T-helper 9 cell (primary cell): ENCODE data around the gene SDC3.

ENCODE experiments used
- DNase-seq: peaks from one replicate; pipeline ENCODE4 v3.0.0-alpha.2; 2020

SDC3 gene

GRCh38 chr1:30928171-30928570 is 19.6 kb upstream of the SDC3 start:
- DNase-seq, result no peak

GRCh38 chr1:30927448-30927847 is 18.9 kb upstream of the SDC3 start:
- DNase-seq, result no peak

DNA sequence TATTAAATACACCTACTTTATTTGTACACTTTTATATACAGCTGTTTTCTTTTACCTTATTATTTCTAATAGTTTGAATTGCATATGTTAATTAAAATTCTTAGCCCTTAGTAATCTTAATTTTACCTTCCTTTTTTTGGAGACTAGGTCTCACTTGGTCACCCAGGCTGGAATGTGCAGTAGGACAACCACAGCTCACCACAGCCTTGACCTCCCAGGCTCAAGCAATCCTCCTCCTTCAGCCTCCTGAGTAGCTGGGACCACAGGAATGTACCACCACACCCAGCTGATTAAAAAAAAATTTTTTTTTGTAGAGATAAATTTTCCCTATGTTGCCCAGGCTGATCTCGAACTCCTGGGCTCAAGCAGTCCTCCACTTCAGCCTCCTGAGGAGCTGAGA is 15.0 kb upstream of the SDC3 start:
- DNase-seq, result no peak

- no peak for DNase-seq
These were observed 12.3 kb upstream of the SDC3 start for GRCh38 chr1:30920827-30921226.

GRCh38 chr1:30919025-30919881 is 10.7 kb upstream of the SDC3 start:
- DNase-seq, result no peak

DNA sequence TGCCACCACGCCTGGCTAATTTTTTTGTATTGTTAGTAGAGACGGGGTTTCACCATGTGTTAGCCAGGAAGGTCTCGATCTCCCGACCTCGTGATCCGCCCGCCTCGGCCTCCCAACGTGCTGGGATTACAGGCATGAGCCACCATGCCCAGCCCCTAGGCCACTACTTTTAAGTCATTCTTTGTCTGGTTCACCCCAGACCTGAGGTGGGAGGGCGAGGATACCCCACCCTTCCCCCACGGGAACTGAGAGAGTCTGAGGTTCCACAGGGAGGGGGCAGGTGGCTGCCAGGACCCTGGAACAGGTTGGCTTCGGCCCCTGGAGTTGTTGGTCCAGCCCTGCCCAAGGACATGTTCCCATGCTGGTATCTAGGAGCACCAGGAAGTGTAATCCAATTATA is 7.7 kb upstream of the SDC3 start:
- DNase-seq, result no peak

DNA sequence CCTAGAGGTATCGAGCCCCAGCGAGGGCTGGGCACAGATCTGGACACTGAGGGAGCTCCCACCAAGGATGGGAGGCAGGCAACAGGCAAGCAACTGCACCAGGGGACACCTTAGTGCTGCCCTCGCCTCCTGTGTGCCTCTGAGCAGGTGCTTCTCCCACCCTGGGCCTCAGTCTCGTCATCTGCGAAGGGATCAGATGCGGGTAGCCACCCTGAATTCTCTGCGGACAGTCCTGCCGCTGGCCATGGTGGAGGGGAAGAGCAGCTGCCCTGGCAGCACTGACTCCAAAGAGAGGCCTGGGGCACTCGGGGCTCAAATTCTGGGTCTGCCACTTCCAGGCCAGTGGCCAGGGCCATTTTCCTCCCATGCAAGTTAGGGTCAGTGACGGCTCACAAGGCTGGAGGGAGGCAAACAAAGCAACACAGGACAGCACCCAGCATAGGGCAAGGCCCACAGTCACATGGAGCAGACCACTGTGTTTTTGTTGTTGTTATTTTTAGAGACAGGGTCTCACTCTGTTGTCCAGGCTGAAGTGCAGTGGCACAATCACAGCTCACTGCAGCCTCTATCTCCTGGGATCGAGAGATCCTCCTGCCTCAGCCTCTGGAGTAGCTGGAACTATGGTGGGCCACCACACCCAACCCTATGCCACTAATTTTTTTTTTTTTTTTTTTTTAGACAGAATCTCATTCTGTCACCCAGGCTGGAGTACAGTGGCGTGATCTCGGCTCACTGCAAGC is 7.1 kb upstream of the SDC3 start:
- no peak for DNase-seq

- DNase-seq, result no peak
These were observed 6.4 kb upstream of the SDC3 start for GRCh38 chr1:30914931-30915330.

GRCh38 chr1:30914587-30914922 is 6.0 kb upstream of the SDC3 start:
- DNase-seq, result no peak

- DNase-seq, result no peak
These were observed 4.5 kb upstream of the SDC3 start for GRCh38 chr1:30912913-30913652.

- no peak for DNase-seq
These were observed 3.7 kb upstream of the SDC3 start for GRCh38 chr1:30912224-30912623.

GRCh38 chr1:30911059-30911954 is 2.7 kb upstream of the SDC3 start:
- peak; percentile 40 for DNase-seq

DNA sequence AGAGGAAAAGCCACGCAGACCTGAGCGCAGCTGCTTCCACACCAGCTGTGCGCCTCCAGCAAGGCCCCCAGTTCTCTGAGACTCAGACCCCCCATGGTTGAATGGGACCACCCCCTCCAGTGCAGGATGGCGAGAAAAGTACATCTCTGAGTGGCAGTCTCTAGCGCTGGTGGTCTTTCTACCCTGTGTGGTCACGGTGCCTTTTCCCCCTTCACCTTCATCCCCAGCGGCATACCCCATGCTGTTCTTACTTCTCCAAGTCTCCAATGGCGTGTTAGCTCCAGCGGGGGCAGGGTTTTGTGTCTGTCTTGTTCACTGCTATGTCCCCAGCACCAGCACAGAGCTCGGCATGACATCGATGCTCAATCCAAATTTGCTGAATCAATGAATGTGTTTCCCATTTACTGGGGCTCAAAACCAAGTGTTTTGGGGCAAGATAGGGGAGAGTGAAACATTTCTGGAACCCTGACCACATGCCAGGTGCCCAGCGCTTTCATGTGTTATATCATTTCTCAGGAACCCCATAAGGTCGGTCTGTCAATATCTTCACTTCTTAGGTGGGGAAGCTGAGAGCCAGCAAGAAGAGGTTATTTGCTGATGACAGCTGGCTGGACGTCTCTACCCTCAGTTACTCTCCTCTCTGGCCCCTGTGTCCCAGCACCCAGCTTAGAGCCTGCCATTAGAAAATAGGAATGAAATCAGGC is 959 bp upstream of the SDC3 start:
- DNase-seq, result no peak

GRCh38 chr1:30908316-30908695 is 252 bp downstream of the SDC3 start:
- DNase-seq, result no peak

DNA sequence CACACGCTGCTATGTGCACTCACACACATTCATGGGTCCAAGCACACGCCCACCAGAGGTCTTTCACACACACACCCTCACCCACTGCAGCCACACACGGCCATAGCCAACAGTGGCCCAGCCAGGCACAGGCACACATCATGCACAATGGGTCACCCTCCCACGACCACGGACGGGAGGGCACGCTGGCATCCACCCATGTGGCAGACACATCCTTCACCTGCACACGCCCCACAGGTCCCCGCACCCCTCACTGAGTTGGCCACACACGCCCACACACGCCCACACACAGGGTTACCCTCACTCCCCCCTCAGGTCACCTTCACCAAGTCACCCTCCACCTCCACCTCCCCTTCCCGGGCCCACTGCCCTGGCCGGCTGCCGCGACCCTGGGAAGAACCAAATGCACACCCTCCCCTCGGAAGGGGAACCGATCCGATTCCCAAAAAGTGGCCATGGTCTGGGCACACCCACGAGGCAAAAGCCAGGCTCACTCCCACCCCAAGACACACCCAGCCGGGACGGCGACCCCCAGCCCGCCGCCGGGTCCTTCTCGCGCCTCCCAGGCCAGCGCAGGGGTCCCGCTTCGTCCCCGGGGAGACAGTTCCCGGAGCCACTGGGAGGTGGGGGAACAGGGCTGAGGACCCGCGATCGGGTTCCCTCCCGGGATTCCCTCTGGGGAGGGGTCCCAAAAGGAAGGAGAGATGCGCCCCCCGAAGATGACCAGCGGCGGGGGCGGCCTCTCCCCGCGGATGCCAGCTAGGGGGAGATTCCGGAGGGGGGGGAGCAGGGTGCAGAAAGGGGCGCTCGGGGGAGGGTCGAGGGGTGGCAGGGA is 860 bp downstream of the SDC3 start:
- no peak for DNase-seq

DNA sequence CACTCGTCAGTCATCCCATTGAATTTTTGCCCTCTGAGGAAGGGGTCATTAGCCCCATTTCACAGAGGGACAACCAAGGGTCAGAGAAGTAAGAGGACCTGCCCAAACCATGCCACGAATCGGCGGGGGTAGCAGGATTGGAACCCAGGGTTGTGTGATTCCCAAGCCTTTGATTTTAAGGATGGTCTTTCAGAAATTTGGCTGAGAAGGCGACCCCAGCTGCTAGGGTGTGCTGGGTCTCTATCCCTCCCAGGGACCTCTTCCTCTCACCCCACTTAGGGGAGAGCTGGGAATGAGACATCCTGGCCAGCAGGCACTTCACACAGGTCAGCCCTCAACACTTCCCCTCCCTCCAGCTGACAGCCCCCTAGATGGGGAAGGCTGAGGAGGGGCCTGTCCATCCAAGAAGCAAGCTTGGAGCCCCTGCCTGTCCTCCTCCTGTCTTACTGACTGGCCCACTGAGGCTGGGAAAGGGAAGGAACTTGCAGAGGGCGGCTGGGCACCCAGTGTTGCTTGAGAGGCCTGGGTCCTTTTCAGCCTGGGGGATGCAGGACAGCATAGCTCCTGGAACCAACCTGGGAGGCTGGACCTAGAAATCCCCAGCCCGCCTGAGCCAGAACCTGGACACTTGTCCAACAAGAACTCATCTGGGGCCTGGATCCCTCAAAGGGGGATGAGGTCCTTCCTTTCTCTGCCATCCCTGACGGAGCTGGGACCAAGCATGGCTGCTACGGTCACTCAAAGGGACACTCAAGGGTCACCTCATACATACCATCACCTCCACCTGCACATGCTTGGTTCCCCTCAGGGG is 1.7 kb downstream of the SDC3 start:
- DNase-seq, result no peak

DNA sequence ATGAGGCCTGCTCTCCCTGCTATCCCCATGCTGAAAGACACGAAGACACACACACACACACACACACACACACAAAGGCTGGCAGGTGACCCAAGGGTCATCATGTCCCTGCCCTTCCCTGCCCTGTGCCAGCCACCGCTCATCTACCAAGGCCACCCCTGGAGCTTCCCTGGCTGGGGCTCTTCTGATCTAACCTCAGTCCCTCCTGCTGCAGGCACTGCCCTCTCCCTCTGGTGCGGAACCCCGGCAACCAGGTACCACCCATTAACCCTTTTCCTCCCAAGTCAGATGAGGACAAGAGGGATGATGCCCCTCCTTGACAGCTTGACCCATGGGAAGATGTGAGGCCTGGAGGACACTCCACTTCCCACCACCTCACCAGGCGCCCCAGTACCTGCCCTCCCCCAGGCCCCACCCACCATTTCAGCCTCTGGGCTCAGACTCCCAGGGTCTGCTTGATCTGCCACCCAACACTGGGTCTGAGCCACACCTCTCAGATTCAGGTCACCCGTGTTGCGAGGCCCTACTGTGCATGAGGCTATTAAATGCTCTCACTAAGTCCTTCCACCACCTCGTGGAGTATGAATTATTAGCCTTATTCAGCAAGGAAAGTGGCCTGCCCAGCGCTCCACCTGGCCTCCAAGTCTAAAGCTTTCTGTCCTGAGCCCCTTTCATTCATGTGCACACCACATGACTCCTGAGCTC is 2.5 kb downstream of the SDC3 start:
- no peak for DNase-seq

DNA sequence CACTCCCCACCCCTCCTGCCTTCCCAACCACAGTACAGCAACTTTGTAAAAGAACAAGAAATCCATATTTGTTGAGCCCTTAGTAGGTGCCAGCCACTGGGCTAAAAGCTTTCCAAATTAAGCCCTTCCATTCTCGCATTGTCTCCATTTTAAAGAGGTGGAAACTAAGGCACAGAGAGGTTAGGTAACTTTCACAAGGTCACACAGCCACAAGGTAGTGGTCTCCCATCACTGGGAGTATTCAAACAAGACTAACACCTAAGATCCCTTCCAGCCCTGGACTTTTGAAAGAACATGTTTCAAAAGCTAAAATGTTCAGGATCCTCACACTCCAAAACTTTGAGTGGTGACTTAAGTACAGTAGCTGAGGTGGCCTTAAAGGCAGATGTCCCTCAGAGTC is 3.2 kb downstream of the SDC3 start:
- DNase-seq, result no peak

- DNase-seq, result no peak
These were observed 3.6 kb downstream of the SDC3 start for GRCh38 chr1:30904962-30905335.
